D721Med (cell line): ENCODE data around the gene CYP19A1.

Source experiments
- DNase-seq: peaks from one replicate; pipeline ENCODE4 v3.0.0; 2011; ENCODE audit warnings: low spot score; ENCODE audit not compliant: insufficient read length
- FAIRE-seq: peaks from 2 replicates; lab custom pipeline; 2011; peaks lifted over from hg19 to GRCh38; lab: Jason Lieb, UNC
- TF ChIP-seq, protein P1 (sequence below): IDR thresholded peaks from 2 replicates; pipeline ENCODE4 v1.5.1; 2012; ENCODE audit warnings: mild to moderate bottlenecking, control low read depth; ENCODE audit not compliant: insufficient read depth; ENCODE audit errors: missing control alignments

Gene CYP19A1

DNA sequence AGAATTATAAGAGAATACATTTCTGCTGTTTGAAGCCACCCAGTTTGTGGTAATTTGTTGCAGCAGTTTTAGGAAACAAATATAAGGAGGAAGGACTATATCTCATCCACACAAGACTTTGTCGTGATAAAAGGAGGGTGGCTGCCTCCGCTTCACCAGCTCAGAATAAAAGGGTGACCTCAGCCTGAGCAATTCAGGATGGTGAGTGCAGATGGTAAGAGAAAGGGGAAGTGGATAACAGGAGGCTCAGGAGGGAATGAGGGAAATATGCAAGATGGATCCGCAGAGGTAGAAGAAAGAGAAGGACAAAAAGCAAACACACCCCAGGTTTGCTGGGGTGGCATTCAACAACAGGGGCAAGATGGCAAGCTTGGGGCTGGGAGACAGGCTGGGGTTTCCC, 135.6 kb downstream of the CYP19A1 start:
- DNase-seq, result no peak
- TF ChIP-seq, protein P1, sequence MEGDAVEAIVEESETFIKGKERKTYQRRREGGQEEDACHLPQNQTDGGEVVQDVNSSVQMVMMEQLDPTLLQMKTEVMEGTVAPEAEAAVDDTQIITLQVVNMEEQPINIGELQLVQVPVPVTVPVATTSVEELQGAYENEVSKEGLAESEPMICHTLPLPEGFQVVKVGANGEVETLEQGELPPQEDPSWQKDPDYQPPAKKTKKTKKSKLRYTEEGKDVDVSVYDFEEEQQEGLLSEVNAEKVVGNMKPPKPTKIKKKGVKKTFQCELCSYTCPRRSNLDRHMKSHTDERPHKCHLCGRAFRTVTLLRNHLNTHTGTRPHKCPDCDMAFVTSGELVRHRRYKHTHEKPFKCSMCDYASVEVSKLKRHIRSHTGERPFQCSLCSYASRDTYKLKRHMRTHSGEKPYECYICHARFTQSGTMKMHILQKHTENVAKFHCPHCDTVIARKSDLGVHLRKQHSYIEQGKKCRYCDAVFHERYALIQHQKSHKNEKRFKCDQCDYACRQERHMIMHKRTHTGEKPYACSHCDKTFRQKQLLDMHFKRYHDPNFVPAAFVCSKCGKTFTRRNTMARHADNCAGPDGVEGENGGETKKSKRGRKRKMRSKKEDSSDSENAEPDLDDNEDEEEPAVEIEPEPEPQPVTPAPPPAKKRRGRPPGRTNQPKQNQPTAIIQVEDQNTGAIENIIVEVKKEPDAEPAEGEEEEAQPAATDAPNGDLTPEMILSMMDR, result no peak
- no peak for FAIRE-seq

DNA sequence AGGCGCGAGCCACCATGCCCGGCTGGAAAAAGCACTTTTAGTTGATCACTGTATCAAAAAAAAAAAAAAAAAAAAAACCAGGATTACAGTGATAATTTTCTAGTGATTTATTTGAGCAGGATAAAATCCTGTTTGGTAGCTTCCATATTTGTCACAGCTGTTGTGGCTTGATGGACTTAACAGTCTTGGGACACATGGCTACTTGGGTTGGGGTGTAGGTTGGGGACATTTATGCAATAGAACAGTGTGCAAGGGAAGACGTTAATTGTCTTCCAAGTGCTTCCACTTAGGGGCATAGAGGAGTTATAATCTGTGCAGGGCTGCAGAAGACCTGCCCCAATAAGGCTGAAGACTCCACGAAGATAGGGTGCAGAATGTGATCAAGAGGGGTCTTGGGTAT, 136.8 kb downstream of the CYP19A1 start:
- TF ChIP-seq, protein P1, result no peak
- no peak for DNase-seq
- no peak for FAIRE-seq

DNA sequence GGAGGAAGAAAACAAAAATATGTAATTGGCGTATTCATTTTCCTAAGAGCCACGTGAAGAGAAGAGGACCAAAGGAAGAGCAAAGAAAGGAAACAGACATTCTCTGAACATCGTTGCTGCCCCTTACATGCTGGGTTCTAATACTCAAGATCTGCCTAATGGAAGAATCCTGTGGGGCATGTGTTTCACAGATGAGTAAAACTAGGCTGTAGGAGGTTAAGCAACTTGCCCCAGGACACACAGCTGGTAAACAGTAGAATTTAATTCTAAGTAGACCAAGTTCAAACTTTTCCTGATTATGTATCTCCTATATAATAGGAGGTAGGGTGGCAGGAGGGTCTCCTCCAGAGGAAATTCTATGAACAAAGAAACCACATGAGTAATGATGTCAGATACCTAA, 137.6 kb downstream of the CYP19A1 start:
- DNase-seq, result no peak
- TF ChIP-seq, protein P1, result no peak
- no peak for FAIRE-seq

DNA sequence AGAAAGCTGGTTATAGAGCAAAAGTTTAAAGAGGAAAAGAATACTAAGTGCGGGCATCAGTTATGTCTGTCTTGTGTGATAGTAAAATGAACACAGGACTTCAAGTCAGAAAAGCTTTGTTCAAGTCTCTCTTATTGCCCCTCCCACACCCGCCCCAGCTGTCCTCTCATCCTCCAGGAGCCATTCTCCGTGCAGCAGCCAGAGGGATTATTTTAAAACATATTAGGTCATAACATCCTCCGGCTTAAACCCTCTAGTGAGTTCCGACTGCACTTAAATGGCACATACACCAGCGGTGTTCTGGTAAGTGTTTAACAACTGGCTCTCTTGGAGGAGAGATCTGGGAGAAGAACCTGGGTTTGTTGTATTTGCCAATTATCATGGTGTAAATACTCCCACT, 138.9 kb downstream of the CYP19A1 start:
- TF ChIP-seq, protein P1, result no peak
- no peak for DNase-seq
- FAIRE-seq, result no peak

DNA sequence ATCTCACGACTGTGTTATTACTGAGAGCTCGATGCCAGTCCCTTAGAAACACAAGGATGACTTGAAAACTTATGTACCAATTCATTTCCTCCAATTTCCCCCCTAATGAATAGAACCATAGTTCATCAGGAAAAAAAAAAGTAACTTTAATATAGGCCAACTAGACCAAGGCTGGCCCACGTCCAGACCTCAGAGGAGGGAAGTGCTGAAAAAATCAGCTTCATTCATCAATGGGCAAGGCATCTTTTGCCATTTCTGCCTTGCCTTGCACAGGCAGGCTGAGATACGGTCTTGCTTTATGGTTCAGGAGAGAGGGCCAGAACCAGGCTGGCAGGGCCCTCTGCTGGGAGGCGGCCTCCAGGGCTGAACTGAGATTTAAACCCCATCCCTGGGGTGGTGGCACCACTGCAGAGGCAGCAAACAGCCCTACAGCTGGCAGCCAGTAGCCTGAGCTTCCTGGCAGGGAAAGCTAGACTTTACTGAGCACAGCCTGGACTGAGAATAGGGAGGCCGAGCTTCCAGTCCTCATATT, 139.6 kb downstream of the CYP19A1 start:
- TF ChIP-seq, protein P1, result no peak
- DNase-seq, result no peak
- no peak for FAIRE-seq

DNA sequence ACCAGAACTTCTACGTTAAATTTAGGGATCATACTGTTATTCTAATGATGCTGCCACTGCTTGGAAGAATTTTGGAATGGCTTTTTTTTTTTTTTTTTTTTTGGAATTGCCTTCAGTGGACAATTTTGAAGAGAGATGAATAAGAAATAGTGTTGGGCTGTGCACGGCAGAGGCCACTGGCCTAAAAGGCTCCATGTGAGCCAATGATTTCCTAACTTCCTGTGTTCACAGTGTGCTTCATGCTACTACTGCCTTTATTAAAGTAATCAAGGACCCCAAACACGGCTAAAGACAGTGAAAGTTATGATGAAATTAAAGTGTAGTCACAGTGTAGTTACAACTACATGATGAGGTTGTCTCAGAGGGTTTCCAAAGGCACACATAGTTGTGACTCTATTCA, 142.9 kb downstream of the CYP19A1 start:
- DNase-seq, result no peak

DNA sequence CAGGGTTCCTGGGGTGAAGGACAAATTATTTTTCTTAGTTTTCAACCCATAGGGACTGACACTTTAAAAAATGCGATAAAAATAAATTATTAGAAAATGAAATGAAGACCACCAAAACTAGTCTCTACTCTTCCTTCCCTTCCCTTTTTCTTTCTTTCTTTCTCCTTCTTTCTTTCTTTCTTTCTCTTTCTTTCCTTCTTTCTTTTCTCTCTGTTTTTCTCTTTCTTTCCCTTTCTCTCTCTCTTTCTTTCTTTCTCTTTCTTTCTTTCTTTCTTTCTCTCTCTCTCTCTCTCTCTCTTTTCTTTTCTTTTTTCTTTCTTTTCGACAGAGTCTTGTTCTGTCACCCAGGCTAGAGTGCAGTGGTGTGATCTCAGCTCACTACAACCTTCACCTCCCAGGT, 144.4 kb downstream of the CYP19A1 start:
- DNase-seq, result no peak
- TF ChIP-seq, protein P1, result no peak
- FAIRE-seq, result no peak

More for the DNA sequence above, 142.9 kb downstream of the CYP19A1 start:
- no peak for FAIRE-seq
- TF ChIP-seq, protein P1, result no peak
